HG02884 (cell line): ENCODE results near the gene DSE.

ENCODE experiments used
- ATAC-seq: cut with Tn5 transposase; IDR thresholded peaks from one replicate; pipeline ENCODE4 v1.9.1; 2021; ENCODE audit warnings: mild to moderate bottlenecking, moderate library complexity; ENCODE audit not compliant: unreplicated experiment

Gene DSE

GRCh38 chr6:116359835-116360234 is 10.9 kb upstream of the DSE start:
- ATAC-seq: no peak

GRCh38 chr6:116362276-116362675 is 8.5 kb upstream of the DSE start:
- no peak for ATAC-seq

GRCh38 chr6:116363759-116364158 is 7.0 kb upstream of the DSE start:
- ATAC-seq: no peak

DNA sequence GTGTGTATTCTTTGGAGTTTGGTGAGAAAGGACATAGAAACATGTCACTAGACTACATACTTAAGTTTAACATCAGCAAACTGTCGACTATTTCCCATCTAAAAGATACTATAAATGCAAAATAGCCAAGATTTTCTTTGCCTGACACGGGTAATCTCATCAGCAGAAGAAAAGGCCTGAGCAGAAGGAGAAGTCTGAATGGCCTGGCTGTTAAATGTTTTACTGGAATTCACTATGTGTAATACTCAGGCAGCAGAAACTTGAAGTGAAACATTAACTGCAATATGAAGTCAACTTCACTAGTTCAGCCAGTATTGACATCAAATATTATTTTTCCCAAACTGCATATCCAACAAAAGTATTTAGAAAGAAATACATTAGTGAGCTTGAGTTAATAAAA is 6.4 kb upstream of the DSE start:
- ATAC-seq: no peak

- ATAC-seq: no peak
Measured at GRCh38 chr6:116365743-116366142, 5.0 kb upstream of the DSE start.

DNA sequence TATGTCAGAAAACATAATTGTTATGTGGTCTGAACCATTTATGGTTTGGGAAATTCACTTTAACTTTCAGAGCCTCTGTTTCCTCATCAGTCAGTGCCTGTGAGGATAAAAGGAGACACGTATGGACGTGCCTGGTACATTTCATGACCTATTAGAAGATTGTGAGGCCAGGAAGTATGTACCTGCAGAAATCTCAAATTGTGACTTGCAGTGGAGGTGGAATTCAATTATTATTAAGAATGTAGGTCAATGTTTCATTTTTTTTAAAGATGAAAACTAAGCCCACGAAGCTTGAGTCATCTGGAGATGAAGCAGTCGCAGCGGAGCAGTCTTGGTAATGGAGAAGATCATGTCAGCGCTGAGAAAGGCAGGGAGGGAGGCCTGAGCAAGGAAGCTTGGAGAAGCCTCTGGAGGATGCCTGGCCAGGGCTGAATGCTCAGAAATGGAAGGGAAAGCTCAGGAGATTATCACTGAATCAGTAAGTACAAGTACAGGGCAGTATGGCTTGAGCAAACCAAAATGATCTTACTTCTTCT is 3.9 kb upstream of the DSE start:
- ATAC-seq: no peak

DNA sequence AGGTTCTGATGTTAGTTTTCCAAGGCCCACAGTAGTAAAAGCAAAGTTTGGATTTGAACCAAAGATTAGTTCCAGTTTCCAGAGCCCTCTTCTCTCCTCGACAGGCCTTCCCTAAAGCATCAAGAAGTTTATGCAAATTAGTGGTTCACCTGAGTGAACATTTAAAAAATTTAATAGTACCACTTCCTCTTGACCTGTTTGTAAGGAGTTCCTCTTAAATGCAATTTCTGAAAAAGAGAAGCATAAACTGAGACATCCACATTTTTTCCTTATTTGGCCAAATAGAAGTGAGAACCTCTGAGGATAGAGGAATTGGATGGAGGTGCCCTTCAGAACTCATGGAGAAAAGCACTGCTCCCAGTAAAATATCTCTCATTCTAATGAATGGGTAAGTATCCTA is 1.2 kb upstream of the DSE start:
- ATAC-seq: peak; percentile 34

GRCh38 chr6:116369964-116370759 is 585 bp upstream of the DSE start:
- peak; percentile 44 for ATAC-seq

GRCh38 chr6:116371120-116371917 is 572 bp downstream of the DSE start:
- peak; percentile 38 for ATAC-seq

DNA sequence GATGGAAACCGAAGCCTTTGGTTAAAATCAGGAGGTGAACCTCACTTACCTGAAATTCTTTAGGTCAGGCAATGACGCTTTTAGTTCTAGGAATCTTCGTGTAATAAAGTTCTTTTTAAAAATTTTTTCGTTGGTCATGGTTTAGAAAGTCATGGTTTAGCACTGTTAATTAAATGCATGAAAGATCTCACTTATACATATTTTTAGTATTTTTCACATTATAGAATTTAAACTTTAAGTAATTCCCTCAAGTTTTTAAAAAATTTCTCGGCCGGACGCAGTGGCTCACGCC is 1.1 kb downstream of the DSE start:
- no peak for ATAC-seq

- ATAC-seq: no peak
Measured at GRCh38 chr6:116373300-116373699, 2.6 kb downstream of the DSE start.

DNA sequence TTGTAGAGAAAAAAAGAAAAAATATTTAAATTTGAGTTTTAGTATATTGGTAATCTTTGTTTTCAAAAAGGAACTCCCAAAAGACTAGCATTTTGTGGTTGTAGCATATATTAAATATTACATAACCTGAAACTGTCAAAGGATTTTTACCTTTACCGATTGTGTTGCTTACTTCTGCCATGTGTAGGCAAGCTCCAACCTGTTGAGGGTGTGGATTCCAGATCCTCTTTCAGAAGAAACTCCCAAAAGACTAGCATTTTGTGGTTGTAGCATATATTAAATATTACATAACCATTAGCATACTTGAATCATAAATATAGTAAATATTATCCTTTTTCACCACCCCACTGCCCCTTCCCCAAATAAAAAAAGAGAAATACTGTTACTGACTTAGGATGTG is 3.2 kb downstream of the DSE start:
- ATAC-seq: no peak

DNA sequence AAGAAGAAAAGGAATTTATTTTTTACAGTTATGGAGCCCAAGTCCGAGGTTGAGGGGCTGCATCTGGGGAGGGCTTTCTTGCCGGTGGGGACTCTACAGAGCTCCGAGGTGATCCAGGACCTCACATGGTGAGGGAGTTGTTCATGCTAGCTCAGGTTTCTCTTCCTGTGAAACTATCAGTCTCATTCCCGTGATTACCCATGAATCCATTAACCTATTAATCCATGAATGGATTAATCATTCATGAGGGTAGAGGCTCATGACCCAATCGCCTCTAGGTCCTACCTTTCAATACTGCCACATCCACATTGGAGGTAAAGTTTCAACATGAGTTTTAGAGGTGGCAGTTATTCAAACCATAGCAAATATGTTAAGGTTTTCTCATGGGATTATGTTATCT is 3.8 kb downstream of the DSE start:
- no peak for ATAC-seq

GRCh38 chr6:116375262-116375661 is 4.5 kb downstream of the DSE start:
- no peak for ATAC-seq

DNA sequence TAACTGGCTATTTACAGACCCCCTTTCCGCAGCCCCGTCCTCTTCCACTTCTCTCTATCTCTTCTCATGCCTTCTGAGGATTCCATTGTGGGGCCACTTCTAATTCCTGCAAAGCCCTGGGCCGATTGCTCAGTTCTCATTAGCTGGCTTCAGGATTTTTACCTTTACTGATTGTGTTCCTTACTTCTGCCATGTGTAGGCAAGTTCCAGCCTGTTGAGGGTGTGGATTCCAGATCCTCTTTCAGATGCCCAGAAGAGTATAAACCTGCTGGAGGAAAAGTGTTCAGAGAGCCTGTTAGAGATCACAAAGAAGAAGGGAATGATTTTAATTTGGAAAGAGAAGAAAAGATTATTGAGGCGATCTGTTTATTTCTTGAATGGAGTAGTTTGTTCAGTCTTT is 5.4 kb downstream of the DSE start:
- no peak for ATAC-seq

DNA sequence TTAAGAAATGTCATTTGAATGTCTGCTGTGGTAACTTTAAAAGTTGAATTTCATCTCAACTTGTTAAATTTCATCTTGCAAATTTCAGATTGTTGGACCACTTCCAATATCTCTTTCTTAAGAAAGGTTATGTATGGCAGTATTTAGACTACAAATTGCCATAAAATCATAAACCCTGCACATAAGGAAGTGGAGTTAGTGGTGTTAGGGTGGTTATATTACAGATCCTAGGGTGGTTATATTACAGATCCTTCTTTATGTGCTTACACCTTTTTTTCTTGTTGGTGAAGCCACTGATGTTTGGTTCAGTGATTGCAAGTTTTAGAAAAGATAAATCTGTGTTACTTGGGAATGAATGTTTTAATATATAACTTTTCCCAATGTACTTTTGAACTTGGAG is 9.0 kb downstream of the DSE start:
- no peak for ATAC-seq

DNA sequence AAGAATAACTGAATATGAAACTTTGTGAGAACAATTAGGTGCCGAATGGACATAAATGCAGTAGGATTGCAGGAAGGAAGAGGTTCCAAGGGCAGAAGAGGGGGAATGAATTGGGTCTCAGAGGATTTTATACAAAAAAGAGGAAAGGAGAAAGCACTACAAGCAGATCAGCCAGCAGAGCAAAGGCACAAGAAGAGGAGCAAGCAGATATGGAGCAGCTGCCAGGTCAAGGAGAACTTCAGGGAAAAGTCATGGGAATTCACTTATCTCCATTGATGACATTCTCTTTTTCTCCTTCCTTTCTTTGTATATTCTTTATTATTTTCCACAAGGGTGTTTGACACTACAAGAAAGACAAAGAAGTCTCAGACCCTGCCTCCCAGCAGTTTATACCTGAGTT is 9.6 kb downstream of the DSE start:
- no peak for ATAC-seq

DNA sequence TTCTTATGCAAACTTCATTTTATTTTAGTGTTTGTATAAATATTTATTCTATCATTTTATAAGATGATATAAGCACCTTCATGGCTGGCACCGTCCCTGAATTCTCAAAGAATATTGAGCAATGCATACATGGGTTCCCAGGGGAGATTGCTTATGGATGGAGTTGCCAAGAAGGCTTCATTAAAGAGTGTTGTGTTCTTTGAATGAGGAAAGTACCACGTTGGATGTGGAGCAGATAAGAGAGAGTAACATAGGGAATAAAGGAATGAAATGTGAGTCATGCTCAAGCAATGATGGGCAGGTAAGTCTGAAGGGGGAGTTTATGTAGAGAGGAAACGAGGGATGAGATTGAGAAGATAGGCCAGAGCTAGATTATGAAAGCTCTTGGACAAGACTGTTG is 10.3 kb downstream of the DSE start:
- no peak for ATAC-seq

- no peak for ATAC-seq
Measured at GRCh38 chr6:116382587-116382986, 11.8 kb downstream of the DSE start.

DNA sequence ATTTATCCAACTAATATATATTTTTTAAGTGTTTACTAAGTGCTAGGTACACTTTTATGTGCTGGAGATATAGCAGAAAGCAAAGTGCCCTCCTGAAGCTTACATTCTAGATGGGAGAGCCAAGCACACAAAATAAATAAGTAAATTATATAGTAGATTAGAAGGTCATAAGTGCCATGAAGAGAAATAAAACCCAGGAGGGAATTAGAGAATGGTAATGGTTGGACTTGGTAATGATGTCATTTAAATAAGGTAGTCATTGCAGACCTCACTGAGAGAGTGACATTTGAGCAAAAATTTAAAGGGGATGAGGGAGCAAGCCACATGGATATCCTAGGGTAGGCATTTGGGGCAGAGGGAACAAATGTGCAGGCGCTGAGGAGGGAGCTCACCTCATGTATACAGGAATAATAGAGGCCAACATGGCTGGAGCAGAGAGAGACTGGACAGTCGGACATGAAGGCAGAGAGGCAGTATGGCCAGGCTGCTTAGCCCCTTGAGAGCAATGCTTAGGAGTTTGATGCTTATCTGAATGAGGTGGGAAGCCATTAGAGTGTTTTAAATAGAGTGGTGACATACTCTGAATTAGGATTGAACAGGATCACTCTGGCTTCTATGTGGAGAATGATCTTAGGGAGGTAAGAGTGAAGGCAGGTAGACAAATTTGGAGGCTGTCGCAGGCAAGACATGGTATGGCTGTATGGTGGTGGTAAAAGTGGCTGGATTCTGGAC is 14.1 kb downstream of the DSE start:
- no peak for ATAC-seq

- no peak for ATAC-seq
Measured at GRCh38 chr6:116385459-116385802, 14.7 kb downstream of the DSE start.

GRCh38 chr6:116385921-116386320 is 15.2 kb downstream of the DSE start:
- no peak for ATAC-seq
